ENCODE measurements around the gene THEMIS. TPM values are rescaled to one million over a fixed set of nuclear protein-coding genes. Genes with fewer than 3 reads are reported as not detected.

THEMIS gene
- total RNA-seq, 1 experiment from 2014 or later: 0.05 TPM

DNA sequence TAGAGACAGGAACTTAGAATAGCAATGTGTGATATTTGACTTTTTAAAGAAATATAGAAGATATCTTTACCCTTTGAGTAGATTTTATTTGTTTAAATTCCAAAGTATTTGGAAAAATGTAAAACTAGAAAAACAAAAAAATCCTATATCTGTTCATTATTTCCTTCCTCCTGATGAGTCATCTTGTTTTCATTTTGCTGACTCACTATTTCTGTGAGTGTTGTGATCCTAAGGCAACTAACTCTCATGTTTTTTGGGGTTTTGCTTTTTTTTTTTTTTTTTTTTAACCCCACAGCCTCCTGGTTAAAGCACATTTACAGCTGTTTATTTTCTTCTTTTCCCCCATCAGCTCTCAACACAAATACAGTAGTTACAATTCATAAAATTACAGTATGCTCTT is 37.8 kb upstream of the THEMIS start:
- intact Hi-C loops (cut with micrococcal nuclease; ENCODE audit: unreplicated experiment) (no loop called here), in situ Hi-C loops (cut with HindIII; ENCODE audit: low pct_unique_long_range_greater_than_20kb, low sequenced_read_pairs) (no loop called here)
- Histone ChIP-seq H3K36me3 (ENCODE audit: control insufficient read depth, insufficient read depth, low read length) (no peaks in the 10 kb centered on the region), H3K27ac (ENCODE audit: low read length) (no peak overlapping the region), H3K4me1 (ENCODE audit: control insufficient read depth, insufficient read depth, low read length) (no peaks in the 10 kb centered on the region), H3K27me3 (ENCODE audit: control insufficient read depth, insufficient read depth, low read length) (no peaks in the 10 kb centered on the region), H3K4me3 (ENCODE audit: low read depth in 2 of 2, low read length in 2 of 2) (no peak overlapping the region), H3K9me3 (ENCODE audit: control insufficient read depth, insufficient read depth, low read depth, low read length) (no peaks in the 10 kb centered on the region)
- POLR2A ChIA-PET: no interaction called here
- CTCF ChIA-PET: no interaction called here
- TF ChIP-seq, protein P1, sequence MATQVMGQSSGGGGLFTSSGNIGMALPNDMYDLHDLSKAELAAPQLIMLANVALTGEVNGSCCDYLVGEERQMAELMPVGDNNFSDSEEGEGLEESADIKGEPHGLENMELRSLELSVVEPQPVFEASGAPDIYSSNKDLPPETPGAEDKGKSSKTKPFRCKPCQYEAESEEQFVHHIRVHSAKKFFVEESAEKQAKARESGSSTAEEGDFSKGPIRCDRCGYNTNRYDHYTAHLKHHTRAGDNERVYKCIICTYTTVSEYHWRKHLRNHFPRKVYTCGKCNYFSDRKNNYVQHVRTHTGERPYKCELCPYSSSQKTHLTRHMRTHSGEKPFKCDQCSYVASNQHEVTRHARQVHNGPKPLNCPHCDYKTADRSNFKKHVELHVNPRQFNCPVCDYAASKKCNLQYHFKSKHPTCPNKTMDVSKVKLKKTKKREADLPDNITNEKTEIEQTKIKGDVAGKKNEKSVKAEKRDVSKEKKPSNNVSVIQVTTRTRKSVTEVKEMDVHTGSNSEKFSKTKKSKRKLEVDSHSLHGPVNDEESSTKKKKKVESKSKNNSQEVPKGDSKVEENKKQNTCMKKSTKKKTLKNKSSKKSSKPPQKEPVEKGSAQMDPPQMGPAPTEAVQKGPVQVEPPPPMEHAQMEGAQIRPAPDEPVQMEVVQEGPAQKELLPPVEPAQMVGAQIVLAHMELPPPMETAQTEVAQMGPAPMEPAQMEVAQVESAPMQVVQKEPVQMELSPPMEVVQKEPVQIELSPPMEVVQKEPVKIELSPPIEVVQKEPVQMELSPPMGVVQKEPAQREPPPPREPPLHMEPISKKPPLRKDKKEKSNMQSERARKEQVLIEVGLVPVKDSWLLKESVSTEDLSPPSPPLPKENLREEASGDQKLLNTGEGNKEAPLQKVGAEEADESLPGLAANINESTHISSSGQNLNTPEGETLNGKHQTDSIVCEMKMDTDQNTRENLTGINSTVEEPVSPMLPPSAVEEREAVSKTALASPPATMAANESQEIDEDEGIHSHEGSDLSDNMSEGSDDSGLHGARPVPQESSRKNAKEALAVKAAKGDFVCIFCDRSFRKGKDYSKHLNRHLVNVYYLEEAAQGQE (IDR thresholded peaks at IDR 0.05; ENCODE audit: insufficient read depth in 1 of 2, low read depth in 2 of 2, low read length in 1 of 2): no peak
- TF ChIP-seq, protein P2, sequence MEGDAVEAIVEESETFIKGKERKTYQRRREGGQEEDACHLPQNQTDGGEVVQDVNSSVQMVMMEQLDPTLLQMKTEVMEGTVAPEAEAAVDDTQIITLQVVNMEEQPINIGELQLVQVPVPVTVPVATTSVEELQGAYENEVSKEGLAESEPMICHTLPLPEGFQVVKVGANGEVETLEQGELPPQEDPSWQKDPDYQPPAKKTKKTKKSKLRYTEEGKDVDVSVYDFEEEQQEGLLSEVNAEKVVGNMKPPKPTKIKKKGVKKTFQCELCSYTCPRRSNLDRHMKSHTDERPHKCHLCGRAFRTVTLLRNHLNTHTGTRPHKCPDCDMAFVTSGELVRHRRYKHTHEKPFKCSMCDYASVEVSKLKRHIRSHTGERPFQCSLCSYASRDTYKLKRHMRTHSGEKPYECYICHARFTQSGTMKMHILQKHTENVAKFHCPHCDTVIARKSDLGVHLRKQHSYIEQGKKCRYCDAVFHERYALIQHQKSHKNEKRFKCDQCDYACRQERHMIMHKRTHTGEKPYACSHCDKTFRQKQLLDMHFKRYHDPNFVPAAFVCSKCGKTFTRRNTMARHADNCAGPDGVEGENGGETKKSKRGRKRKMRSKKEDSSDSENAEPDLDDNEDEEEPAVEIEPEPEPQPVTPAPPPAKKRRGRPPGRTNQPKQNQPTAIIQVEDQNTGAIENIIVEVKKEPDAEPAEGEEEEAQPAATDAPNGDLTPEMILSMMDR (IDR thresholded peaks at IDR 0.05): no peak
- TF ChIP-seq TCF7L2 (IDR thresholded peaks at IDR 0.05; ENCODE audit: low read depth, low read length) (no peak), SIN3A (IDR thresholded peaks at IDR 0.05; ENCODE audit: borderline replicate concordance, insufficient read depth, low read depth, low read length) (no peak), POLR2AphosphoS5 (IDR thresholded peaks at IDR 0.05; ENCODE audit: low read depth, low read length) (no peak)
- no TSS peak for BruUV-seq (replicated peaks)
- DNase-seq (ENCODE audit: low read depth, low spot score) (no peak), ATAC-seq (no peak)

DNA sequence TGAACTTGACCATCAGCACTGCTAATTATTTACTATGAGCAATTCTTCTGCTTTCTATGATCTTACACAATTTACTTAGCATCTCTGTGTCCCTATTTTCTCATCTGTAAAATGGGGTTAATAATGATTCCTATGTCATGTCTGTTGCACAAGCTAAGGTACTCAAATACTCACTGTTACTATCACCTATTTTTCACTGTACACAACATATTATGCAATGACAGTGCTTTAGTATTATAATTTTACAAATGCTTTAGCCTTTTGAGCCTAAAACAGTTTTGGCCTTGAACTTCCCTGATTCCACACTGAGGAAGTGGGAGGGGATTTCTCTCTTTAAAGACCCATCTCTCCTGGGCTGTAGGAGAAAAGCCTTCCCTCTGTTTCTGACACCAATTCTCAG is 36.9 kb upstream of the THEMIS start:
- CTCF ChIA-PET: no interaction called here
- ATAC-seq (no peak), DNase-seq (ENCODE audit: low read depth, low spot score) (no peak)
- Histone ChIP-seq H3K9me3 (ENCODE audit: control insufficient read depth, insufficient read depth, low read depth, low read length) (peaks cover 6% of the 10 kb centered on the region; the same call in 1 of the 2 replicates), H3K4me1 (ENCODE audit: control insufficient read depth, insufficient read depth, low read length) (no peaks in the 10 kb centered on the region), H3K4me3 (ENCODE audit: low read depth in 2 of 2, low read length in 2 of 2) (no peak overlapping the region), H3K36me3 (ENCODE audit: control insufficient read depth, insufficient read depth, low read length) (no peaks in the 10 kb centered on the region), H3K27me3 (ENCODE audit: control insufficient read depth, insufficient read depth, low read length) (no peaks in the 10 kb centered on the region), H3K27ac (ENCODE audit: low read length) (no peak overlapping the region)
- BruUV-seq (replicated peaks): no TSS peak
- intact Hi-C loops (cut with micrococcal nuclease; ENCODE audit: unreplicated experiment): no loop called here
- TF ChIP-seq POLR2AphosphoS5 (IDR thresholded peaks at IDR 0.05; ENCODE audit: low read depth, low read length) (no peak), TCF7L2 (IDR thresholded peaks at IDR 0.05; ENCODE audit: low read depth, low read length) (no peak), SIN3A (IDR thresholded peaks at IDR 0.05; ENCODE audit: borderline replicate concordance, insufficient read depth, low read depth, low read length) (no peak)
- TF ChIP-seq, protein P1 (IDR thresholded peaks at IDR 0.05; ENCODE audit: insufficient read depth in 1 of 2, low read depth in 2 of 2, low read length in 1 of 2): no peak
- TF ChIP-seq, protein P2 (IDR thresholded peaks at IDR 0.05): no peak
- in situ Hi-C loops (cut with HindIII; ENCODE audit: low pct_unique_long_range_greater_than_20kb, low sequenced_read_pairs): no loop called here
- POLR2A ChIA-PET: no interaction called here

Measured in Panc1 (cell line).